GM19240 (cell line): Measurements from ENCODE around the gene FGFRL1.

ENCODE experiments used
- DNase-seq: peaks from one replicate; pipeline ENCODE4 v3.0.0; 2011; ENCODE audit warnings: low spot score; ENCODE audit not compliant: insufficient read length

Gene FGFRL1

GRCh38 chr4:1011022-1011665 lies at the start of gene FGFRL1:
Gene FGFRL1 (plus strand): TSS chr4:1011626. CDS start chr4:1012486, 860 bp downstream.
- DNase-seq: peak; percentile 92

DNA sequence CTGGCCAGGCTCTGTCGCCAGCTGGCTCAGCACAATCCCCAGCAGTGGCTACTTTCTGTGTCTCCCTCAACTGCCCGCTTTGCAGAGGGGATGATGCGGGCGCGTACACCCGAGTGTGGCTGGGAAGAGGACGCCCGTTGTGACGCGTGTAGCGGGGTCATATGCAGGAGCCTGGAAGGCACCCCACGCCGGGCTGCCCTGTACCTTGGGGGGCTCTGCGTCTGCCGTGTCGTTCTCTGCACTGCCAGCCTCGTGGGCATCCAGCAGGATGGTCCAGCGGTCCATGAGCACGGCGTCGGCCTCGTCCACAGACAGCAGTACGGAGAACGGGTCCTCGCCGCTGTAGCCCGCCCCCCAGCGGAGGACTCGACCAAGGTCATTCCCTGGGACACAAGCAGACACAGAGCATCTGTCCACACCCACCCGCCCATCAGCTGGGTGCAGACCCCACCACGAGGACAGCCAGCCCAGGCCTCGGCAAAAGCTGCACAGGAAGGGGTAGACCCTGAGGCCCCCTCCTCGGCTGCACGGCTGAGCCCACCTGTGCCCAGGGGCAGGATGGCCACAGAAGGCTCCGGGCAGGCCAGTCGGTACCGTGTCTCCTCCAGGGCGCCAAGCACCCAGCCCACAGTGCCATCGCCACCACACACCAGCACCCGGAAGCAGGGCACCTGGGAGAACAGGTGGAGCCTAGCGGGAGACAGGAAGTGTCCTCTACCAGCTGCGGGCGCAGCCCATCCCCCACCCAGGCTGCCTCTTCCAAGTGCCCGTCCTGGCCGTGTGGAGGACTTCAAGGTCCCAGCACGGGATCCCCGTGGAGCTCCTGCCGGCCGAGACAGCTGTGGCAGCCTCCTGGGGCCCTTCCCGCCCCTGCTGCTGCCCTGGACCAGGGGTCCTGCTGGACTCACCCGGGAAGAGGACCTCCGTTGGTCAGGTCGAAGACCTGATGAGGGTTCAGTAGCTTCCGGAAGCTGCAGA lies 48.9 kb upstream of the FGFRL1 start:
- no peak for DNase-seq

- DNase-seq: no peak
Observed at GRCh38 chr4:963276-964225, 47.9 kb upstream of the FGFRL1 start.

- no peak for DNase-seq
Observed at GRCh38 chr4:964346-965025, 46.9 kb upstream of the FGFRL1 start.

DNA sequence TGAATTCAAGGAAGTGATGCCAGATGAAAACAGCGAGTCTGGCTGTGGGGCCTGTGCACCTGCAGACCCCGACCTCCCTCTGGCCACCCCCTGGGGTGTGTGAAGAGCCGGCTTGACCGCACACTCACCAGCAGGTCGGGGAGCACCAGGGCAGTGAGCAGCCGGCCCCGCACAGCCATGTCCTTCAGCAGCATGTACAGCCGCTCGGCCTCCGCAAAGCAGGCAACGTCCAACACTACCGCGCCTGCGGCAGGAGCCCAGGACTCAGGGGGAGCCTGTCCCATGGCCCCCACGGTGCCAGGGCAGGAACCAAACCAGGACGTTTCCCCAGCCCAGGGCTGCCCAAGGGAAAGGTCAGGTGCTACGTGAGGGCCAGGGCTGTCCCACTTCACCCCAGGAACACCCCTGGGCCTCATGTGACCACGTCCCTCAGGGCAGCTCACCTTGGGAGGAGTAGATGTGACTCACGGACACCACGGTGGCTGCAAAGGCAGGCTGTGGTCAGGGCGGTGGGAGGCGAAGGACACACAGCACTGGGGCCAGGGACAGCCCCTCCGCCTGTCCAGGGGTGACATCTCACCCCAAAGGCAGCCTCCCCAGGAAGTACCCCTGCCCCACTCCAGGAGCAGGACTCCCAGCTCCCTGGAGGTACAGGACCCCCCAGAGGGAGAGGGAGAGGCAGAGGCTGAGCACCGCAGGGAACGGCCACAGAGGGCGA lies 46.2 kb upstream of the FGFRL1 start:
- DNase-seq: no peak

DNA sequence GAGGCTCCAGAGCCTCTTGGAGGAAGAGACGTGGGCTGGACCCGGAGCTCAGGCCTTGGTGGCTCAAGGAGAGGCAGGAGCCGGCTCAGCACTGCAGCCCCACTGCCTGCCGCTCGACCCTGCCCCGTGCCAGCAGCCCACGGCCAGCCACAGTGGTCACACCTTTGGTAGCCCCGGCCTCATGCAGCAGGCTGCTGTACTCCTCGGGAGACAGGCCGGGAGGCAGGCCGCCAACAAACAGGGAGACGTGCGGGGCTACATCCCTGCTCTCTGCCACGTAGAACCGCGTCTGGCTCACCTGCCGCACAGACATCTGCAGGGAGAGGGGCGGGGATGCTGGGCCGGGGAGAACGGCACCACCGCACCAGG lies 45.7 kb upstream of the FGFRL1 start:
- no peak for DNase-seq

GRCh38 chr4:966266-967112 lies 44.9 kb upstream of the FGFRL1 start:
- no peak for DNase-seq

DNA sequence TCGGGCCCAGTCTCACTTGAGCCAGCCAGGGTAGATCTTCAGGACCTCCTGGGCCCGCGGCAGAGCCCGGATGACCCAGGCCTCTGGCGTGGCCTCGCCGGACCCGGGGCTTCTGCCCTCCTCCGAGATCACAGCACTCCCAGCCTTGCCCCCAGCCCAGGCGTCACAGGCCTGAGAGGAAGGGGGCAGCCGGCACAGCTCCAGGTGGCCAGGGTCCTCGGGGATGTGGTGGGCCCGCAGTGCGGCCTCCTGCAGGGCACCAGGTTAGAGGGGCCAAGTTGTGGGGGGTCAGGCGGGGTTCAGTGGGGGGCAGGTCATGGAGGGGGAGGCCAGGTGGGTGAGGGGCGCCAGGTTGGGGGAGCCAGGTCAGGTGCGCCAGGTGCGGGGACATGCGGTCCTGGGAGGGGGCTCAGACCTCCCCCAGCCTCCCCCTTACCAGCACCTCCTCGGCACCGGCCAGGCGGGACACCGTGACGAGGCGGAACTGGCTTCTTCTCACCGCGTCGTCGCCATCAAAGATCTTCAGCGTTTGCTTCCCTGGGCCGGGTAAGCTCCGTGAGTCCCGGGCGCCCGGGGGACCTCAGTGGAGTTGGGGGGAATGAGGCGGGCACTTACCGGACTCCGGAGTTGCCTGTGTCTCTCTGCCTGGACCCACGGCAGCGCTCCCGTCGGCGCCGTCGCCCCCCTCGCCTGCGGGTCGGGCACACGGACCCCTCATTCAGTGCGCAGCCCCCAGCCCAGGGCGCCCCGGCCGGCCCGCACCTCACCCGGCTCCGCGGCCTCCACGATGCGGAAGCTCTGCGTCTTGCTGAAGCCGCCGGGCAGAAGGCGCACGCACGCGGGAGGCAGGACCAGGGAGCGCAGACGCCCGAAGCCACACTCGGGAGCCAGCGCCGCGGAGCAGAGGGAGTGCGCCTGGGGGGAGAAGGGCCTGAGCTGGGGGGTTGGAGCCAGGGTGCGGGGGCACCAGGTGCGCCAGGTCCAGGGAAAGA lies 44.0 kb upstream of the FGFRL1 start:
- DNase-seq: no peak

DNA sequence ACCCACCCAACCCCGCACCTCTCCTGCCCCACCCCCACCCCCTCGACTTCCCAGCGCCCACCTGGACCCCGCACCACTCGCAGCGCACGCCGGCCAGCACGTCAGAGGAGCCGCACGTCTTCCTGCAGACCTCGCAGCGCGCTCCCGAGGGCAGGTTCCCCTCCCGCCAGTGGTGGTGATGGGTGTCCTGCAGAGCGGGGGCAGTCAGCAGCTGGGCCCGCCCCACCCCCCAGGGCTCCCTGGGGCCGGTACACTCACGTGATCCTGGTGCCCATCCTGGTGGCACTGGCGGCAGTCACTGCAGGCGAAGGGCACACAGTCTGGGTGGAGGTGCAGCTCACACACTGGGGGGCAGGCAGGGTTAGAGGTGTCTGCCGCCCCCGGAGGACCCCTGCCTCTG lies 43.2 kb upstream of the FGFRL1 start:
- no peak for DNase-seq

DNA sequence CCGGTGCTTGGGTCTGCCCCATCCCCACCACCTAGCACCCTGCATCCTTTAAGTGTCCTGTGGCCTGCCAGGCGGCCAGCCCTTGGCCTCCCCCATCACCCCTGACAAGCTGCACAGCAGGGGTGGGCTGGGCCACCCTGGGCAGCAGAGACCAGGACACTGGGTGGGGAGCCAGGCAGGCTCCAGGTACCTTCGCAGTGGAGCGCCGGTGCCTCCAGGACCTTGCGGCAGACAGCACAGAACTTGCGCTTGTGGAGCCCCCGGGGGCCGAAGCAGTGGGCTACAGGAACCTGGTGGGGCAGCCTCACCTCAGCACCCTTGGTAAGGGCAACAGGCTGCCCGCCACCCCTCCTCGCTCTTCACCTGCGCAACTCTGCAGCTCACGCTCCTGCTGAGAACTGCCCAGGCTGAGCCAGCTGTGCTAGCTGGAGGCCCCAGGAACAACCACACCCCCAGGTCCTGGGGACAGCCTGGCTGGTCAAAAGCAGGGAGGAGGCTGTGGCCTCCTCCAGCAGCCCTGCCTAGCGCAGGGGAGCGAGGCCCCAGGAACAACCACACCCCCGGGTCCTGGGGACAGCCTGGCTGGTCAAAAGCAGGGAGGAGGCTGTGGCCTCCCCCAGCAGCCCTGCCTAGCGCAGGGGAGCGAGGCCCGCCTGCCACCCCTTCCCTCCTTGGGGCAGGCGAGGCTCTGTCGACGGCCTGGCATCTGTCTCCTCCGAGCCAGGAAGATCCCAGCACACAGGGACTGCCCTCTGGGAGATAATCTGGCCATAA lies 42.6 kb upstream of the FGFRL1 start:
- DNase-seq: no peak

- DNase-seq: no peak
Observed at GRCh38 chr4:970046-970745, 41.2 kb upstream of the FGFRL1 start.

- DNase-seq: no peak
Observed at GRCh38 chr4:970854-971520, 40.4 kb upstream of the FGFRL1 start.

GRCh38 chr4:971666-972500 lies 39.5 kb upstream of the FGFRL1 start:
- DNase-seq: no peak

- peak; percentile 65 for DNase-seq
Observed at GRCh38 chr4:972651-973424, 38.6 kb upstream of the FGFRL1 start.
